Loucy (cell line): ENCODE data around the gene TNPO3.

Source experiments
- EZH2phosphoT487 ChIP-seq: fragments of 200-600 bp; IDR thresholded peaks from 2 replicates; pipeline ENCODE4 v1.6.1; 2018; ENCODE audit warnings: antibody characterized with exemption, mild to moderate bottlenecking, moderate library complexity, borderline replicate concordance
- TF ChIP-seq, protein P1 (sequence below): fragments of 200-600 bp; sonication (generic); conservative IDR thresholded peaks from 2 replicates; pipeline ENCODE4 v1.5.1; 2014; ENCODE audit warnings: mild to moderate bottlenecking, antibody characterized with exemption, low read length

GRCh38 chr7:128951296-128951695 is 103.6 kb downstream of the TNPO3 start:
- no peak for TF ChIP-seq EZH2phosphoT487
- TF ChIP-seq, protein P1, sequence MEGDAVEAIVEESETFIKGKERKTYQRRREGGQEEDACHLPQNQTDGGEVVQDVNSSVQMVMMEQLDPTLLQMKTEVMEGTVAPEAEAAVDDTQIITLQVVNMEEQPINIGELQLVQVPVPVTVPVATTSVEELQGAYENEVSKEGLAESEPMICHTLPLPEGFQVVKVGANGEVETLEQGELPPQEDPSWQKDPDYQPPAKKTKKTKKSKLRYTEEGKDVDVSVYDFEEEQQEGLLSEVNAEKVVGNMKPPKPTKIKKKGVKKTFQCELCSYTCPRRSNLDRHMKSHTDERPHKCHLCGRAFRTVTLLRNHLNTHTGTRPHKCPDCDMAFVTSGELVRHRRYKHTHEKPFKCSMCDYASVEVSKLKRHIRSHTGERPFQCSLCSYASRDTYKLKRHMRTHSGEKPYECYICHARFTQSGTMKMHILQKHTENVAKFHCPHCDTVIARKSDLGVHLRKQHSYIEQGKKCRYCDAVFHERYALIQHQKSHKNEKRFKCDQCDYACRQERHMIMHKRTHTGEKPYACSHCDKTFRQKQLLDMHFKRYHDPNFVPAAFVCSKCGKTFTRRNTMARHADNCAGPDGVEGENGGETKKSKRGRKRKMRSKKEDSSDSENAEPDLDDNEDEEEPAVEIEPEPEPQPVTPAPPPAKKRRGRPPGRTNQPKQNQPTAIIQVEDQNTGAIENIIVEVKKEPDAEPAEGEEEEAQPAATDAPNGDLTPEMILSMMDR, result no peak
